Transverse colon (tissue), 4 donors: Measurements from ENCODE around the gene TMEM245. TPM values are rescaled to one million over a fixed set of nuclear protein-coding genes. Genes with fewer than 3 reads are reported as not detected.

Experiments used
- DNase-seq: peaks from one replicate; pipeline ENCODE4 v3.0.0-alpha.2; 2019
- H3K27ac ChIP-seq, 4 donors: fragments of 200-600 bp; sonication (generic); 2 replicates each; pipeline ENCODE4 v1.5.1; 2016 to 2018; ENCODE audit warnings: inconsistent platforms in 4 of 4
- H3K27me3 ChIP-seq: fragments of 200-600 bp; sonication (generic); 2 replicates; pipeline ENCODE4 v1.5.1; 2017; ENCODE audit warnings: inconsistent platforms
- H3K36me3 ChIP-seq, 4 donors: fragments of 200-600 bp; sonication (generic); 2 replicates each; pipeline ENCODE4 v1.5.1; 2017 to 2019; ENCODE audit warnings: inconsistent platforms in 4 of 4
- H3K4me1 ChIP-seq, 4 donors: fragments of 200-600 bp; sonication (generic); 2 replicates each; pipeline ENCODE4 v1.5.1; 2017 to 2020; ENCODE audit warnings: inconsistent platforms in 4 of 4
- H3K4me3 ChIP-seq, 4 donors: fragments of 200-600 bp; sonication (generic); 1 replicate in 1 of 4; 2 replicates in 3 of 4; pipeline versions ENCODE4 v1.5.1 to v1.6.1; 2017 to 2019; ENCODE audit warnings: inconsistent platforms in 4 of 4
- H3K9me3 ChIP-seq, 2 donors: fragments of 200-600 bp; sonication (generic); 2 replicates each; pipeline ENCODE4 v1.5.1; 2017 to 2019; ENCODE audit warnings: inconsistent platforms in 2 of 2
- EP300 ChIP-seq: sonication (generic); formaldehyde crosslinking; IDR thresholded peaks from one replicate; pipeline ENCODE4 v1.6.1; 2017; ENCODE audit warnings: antibody characterized with exemption, low read depth
- POLR2A ChIP-seq: fragments of 450-650 bp; IDR thresholded peaks from one replicate; pipeline ENCODE4 v1.6.1; 2016; ENCODE audit warnings: antibody characterized with exemption, mild to moderate bottlenecking, moderate library complexity
- POLR2AphosphoS5 ChIP-seq, 3 donors: sonication (generic); formaldehyde crosslinking; IDR thresholded peaks; one replicate each; pipeline ENCODE4 v1.6.1; 2016; ENCODE audit warnings: antibody characterized with exemption in 3 of 3
- WGBS, 2 donors: methylation state at CpG; one replicate each; pipeline ENCODE4 v1.1.5; 2018; ENCODE audit warnings: low coverage in 1 of 2; 5-methylcytosine and 5-hydroxymethylcytosine counted together
- in situ Hi-C, 4 donors: fragments of 200-750 bp; cut with MboI; loops; one replicate each; pipeline versions ENCODE4 v1.15.0 to v1.15.1; 2017; ENCODE audit warnings: low sequenced_read_pairs in 3 of 4, low pct_ligation_motif_present in 1 of 4, low pct_unique_long_range_greater_than_20kb in 1 of 4
- intact Hi-C: fragments of 100-400 bp; cut with DNase I; formaldehyde crosslinking; loops from one replicate; pipeline ENCODE4 v1.15.1; 2023; ENCODE audit warnings: low total_unique reads
- total RNA-seq, 4 donors: library from RNA; depleted of rRNA; stranded (reverse); fragments of >200 nt; gene quantifications; one replicate each; pipeline ENCODE4 v1.1.0, GENCODE V29; 2016
- TF ChIP-seq, protein P1 (sequence below), 5 experiments: fragments of 200-600 bp in 3 of 5; fragments of 450-650 bp in 2 of 5; sonication (generic) in 3 of 5; IDR thresholded peaks; 1 replicate in 2 of 5; 2 replicates in 3 of 5; pipeline ENCODE4 v1.5.1; 2016 to 2017; ENCODE audit warnings: antibody characterized with exemption in 5 of 5, inconsistent platforms in 3 of 5, mild to moderate bottlenecking in 2 of 5, moderate library complexity in 1 of 5

TMEM245 gene
- total RNA-seq, 4 donors from 2014 or later = 28.5 to 63.6 (median 58.7) TPM

GRCh38 chr9:109048822-109049221 lies 70.9 kb downstream of the TMEM245 start:
- Histone ChIP-seq H3K4me1 (no peaks in the 10 kb centered on the region), H3K4me3 (no peak overlapping the region), H3K27ac (no peak overlapping the region), H3K9me3 (no peaks in the 10 kb centered on the region), H3K36me3 (peaks cover 0 to 74% (median 17%) of the 10 kb centered on the region in 4 donors), H3K27me3 (no peaks in the 10 kb centered on the region)
- DNase-seq = no peak
- intact Hi-C loops = no loop called here
- in situ Hi-C loops = no loop called here
- 89 to 100% methylated on average over 1 to 3 of the region's 3 CpGs for WGBS, 2 donors
- TF ChIP-seq, protein P1, sequence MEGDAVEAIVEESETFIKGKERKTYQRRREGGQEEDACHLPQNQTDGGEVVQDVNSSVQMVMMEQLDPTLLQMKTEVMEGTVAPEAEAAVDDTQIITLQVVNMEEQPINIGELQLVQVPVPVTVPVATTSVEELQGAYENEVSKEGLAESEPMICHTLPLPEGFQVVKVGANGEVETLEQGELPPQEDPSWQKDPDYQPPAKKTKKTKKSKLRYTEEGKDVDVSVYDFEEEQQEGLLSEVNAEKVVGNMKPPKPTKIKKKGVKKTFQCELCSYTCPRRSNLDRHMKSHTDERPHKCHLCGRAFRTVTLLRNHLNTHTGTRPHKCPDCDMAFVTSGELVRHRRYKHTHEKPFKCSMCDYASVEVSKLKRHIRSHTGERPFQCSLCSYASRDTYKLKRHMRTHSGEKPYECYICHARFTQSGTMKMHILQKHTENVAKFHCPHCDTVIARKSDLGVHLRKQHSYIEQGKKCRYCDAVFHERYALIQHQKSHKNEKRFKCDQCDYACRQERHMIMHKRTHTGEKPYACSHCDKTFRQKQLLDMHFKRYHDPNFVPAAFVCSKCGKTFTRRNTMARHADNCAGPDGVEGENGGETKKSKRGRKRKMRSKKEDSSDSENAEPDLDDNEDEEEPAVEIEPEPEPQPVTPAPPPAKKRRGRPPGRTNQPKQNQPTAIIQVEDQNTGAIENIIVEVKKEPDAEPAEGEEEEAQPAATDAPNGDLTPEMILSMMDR (IDR thresholded peaks at IDR 0.05) = no peak
- TF ChIP-seq POLR2AphosphoS5 (IDR thresholded peaks at IDR 0.05) (no peak), POLR2A (no peak), EP300 (no peak)

- no peaks in the 10 kb centered on the region for H3K27me3 ChIP-seq
- in situ Hi-C loops = no loop called here
- H3K9me3 ChIP-seq = no peaks in the 10 kb centered on the region
- H3K4me3 ChIP-seq = no peak overlapping the region
- no peak overlapping the region for H3K27ac ChIP-seq
- TF ChIP-seq POLR2AphosphoS5 (IDR thresholded peaks at IDR 0.05) (no peak), POLR2A (no peak), EP300 (no peak)
- TF ChIP-seq, protein P1 (IDR thresholded peaks at IDR 0.05) = no peak
- WGBS, 2 donors = 80 to 92% methylated on average over 2 of the region's 2 CpGs
- no peak for DNase-seq
- H3K4me1 ChIP-seq = no peaks in the 10 kb centered on the region
- intact Hi-C loops = no loop called here
- peaks cover 0 to 69% (median 17%) of the 10 kb centered on the region in 4 donors for H3K36me3 ChIP-seq
These were observed 72.5 kb downstream of the TMEM245 start for GRCh38 chr9:109047259-109047658.

- intact Hi-C loops = no loop called here
- Histone ChIP-seq H3K27ac (no peak overlapping the region), H3K9me3 (no peaks in the 10 kb centered on the region), H3K4me3 (no peak overlapping the region), H3K27me3 (no peaks in the 10 kb centered on the region), H3K4me1 (no peaks in the 10 kb centered on the region), H3K36me3 (peaks cover 0 to 65% (median 17%) of the 10 kb centered on the region in 4 donors)
- WGBS, 2 donors = 80 to 85% methylated on average over 1 of the region's 1 CpG
- no peak for DNase-seq
- in situ Hi-C loops = no loop called here
- TF ChIP-seq EP300 = no peak
- TF ChIP-seq POLR2A = no peak
- no peak for TF ChIP-seq POLR2AphosphoS5 (IDR thresholded peaks at IDR 0.05)
- TF ChIP-seq, protein P1 (IDR thresholded peaks at IDR 0.05) = no peak
These were observed 73.4 kb downstream of the TMEM245 start for GRCh38 chr9:109046346-109046745.

GRCh38 chr9:109043578-109043977 lies 76.2 kb downstream of the TMEM245 start:
- Histone ChIP-seq H3K9me3 (no peaks in the 10 kb centered on the region), H3K4me1 (no peaks in the 10 kb centered on the region), H3K27ac (no peak overlapping the region), H3K36me3 (peaks cover 0 to 47% (median 4%) of the 10 kb centered on the region in 4 donors), H3K27me3 (no peaks in the 10 kb centered on the region), H3K4me3 (no peak overlapping the region)
- 97 to 99% methylated on average over 4 of the region's 4 CpGs for WGBS, 2 donors
- DNase-seq = no peak
- TF ChIP-seq POLR2AphosphoS5 (IDR thresholded peaks at IDR 0.05) = no peak
- TF ChIP-seq, protein P1 (IDR thresholded peaks at IDR 0.05) = no peak
- TF ChIP-seq POLR2A = no peak
- no peak for TF ChIP-seq EP300
- in situ Hi-C loops = no loop called here
- intact Hi-C loops = no loop called here
